K562 (cell line): ENCODE measurements around the gene DET1. TPM values are rescaled to one million over a fixed set of nuclear protein-coding genes. Genes with fewer than 3 reads are reported as not detected.

ENCODE experiments used
- ARID1B ChIP-seq: fragments of 450-650 bp; IDR thresholded peaks from 2 replicates; pipeline ENCODE4 v1.6.1; 2016; ENCODE audit warnings: antibody characterized with exemption, mild to moderate bottlenecking, inconsistent platforms
- CREM ChIP-seq: IDR thresholded peaks from 2 replicates; pipeline ENCODE4 v1.6.1; 2014; ENCODE audit warnings: antibody characterized with exemption, low read depth
- DMBX1 ChIP-seq: fragments of 250-450 bp; sonication (Bioruptor Pico); IDR thresholded peaks from 2 replicates; pipeline ENCODE4 v1.8.0; 2022; ENCODE audit warnings: inconsistent platforms, mild to moderate bottlenecking, moderate library complexity, borderline replicate concordance
- IFI16 ChIP-seq: fragments of 250-450 bp; sonication (Bioruptor Pico); IDR thresholded peaks from 2 replicates; pipeline ENCODE4 v2.1.2; 2022; ENCODE audit warnings: mild to moderate bottlenecking, inconsistent platforms
- KDM1A ChIP-seq, 2 experiments: fragments of 450-650 bp; IDR thresholded peaks; 2 replicates each; pipeline ENCODE4 v1.6.1; 2016; ENCODE audit warnings: mild to moderate bottlenecking in 2 of 2
- LCOR ChIP-seq: sonication (generic); formaldehyde crosslinking; IDR thresholded peaks from 2 replicates; pipeline ENCODE4 v1.8.0; 2022; ENCODE audit warnings: mild to moderate bottlenecking, missing genetic modification reagents
- MAFF ChIP-seq: IDR thresholded peaks from 2 replicates; pipeline ENCODE4 v1.6.1; 2012; ENCODE audit warnings: low read length, improper control_type of control experiment
- MAZ ChIP-seq, 2 experiments: fragments of 450-650 bp in 1 of 2; sonication (generic) in 1 of 2; formaldehyde crosslinking; IDR thresholded peaks in 1 of 2; conservative IDR thresholded peaks in 1 of 2; 2 replicates each; pipeline versions ENCODE4 v1.4.0 to v1.5.0; 2020; ENCODE audit warnings: mild to moderate bottlenecking in 1 of 2, missing genetic modification reagents in 1 of 2
- MYNN ChIP-seq, 2 experiments: sonication (generic); formaldehyde crosslinking in 1 of 2; IDR thresholded peaks; 2 replicates each; pipeline versions ENCODE4 v1.5.0 to v1.6.1; 2016 to 2020; ENCODE audit warnings: antibody characterized with exemption in 1 of 2, missing genetic modification reagents in 1 of 2
- NR2C1 ChIP-seq, 2 experiments: fragments of 450-650 bp; IDR thresholded peaks; 2 replicates each; pipeline ENCODE4 v1.6.1; 2017; ENCODE audit warnings: mild to moderate bottlenecking in 2 of 2, antibody characterized with exemption in 1 of 2, inconsistent platforms in 1 of 2, missing compliant biosample characterization in 1 of 2, missing genetic modification characterization in 1 of 2
- POLR2AphosphoS2 ChIP-seq: IDR thresholded peaks from 2 replicates; pipeline ENCODE4 v1.6.1; 2012; ENCODE audit warnings: low read length, improper control_type of control experiment
- POLR2AphosphoS5 ChIP-seq: IDR thresholded peaks from 2 replicates; pipeline ENCODE4 v1.6.1; 2011; ENCODE audit warnings: mild to moderate bottlenecking, low read depth, low read length, moderate library complexity; ENCODE audit not compliant: control insufficient read depth, insufficient read depth
- SMARCE1 ChIP-seq: fragments of 450-650 bp; IDR thresholded peaks from 2 replicates; pipeline ENCODE4 v1.7.1; 2016; ENCODE audit warnings: mild to moderate bottlenecking
- SREBF2 ChIP-seq: sonication (generic); formaldehyde crosslinking; IDR thresholded peaks from 2 replicates; pipeline ENCODE4 v1.4.0; 2020; ENCODE audit warnings: mild to moderate bottlenecking, missing genetic modification reagents
- TAF15 ChIP-seq: fragments of 200-400 bp; formaldehyde crosslinking; IDR thresholded peaks from 2 replicates; pipeline ENCODE4 v1.6.1; 2017; ENCODE audit warnings: mild to moderate bottlenecking, low read depth, low read length, moderate library complexity
- ZNF311 ChIP-seq: fragments of 250-450 bp; sonication (Bioruptor Pico); IDR thresholded peaks from 2 replicates; pipeline ENCODE4 v1.4.0; 2020; ENCODE audit warnings: mild to moderate bottlenecking, moderate library complexity
- ZNF354B ChIP-seq: fragments of 250-450 bp; sonication (Bioruptor Pico); IDR thresholded peaks from 2 replicates; pipeline ENCODE4 v1.4.0; 2020
- ZNF668 ChIP-seq: fragments of 250-450 bp; sonication (Bioruptor Pico); IDR thresholded peaks from 2 replicates; pipeline ENCODE4 v1.8.0; 2022; ENCODE audit warnings: mild to moderate bottlenecking, inconsistent platforms
- polyA plus RNA-seq, 8 experiments: library from polyadenylated mRNA; depleted of rRNA in 4 of 8; stranded (reverse) in 5 of 8; unstranded in 3 of 8; fragments of >200 nt; fragmentation: Nextera tagmentation in 2 of 8; fragmentation: Illumina TruSeq in 1 of 8; extraction: Ambion mirVana in 2 of 8; extraction: Trizol in 1 of 8; gene quantifications; 2 replicates each; pipeline versions ENCODE4 v1.2.1 to v1.2.3, GENCODE V29; 2011 to 2014; ENCODE audit warnings: inconsistent platforms in 1 of 8, missing spikeins in 1 of 8
- total RNA-seq, 7 experiments: library from RNA; depleted of rRNA in 6 of 7; stranded (reverse); fragments of >200 nt in 6 of 7; fragmentation: Illumina TruSeq in 2 of 7; extraction: Trizol in 2 of 7; gene quantifications; 2 replicates each; pipeline versions ENCODE4 v1.2.1 to v1.2.3, GENCODE V29; 2011 to 2021; ENCODE audit warnings: low replicate concordance in 1 of 7
- TF ChIP-seq, protein P1 (sequence below): conservative IDR thresholded peaks from 2 replicates; pipeline ENCODE4 v1.6.1; 2011; ENCODE audit warnings: low read depth, mild to moderate bottlenecking, low read length; ENCODE audit not compliant: control insufficient read depth
- TF ChIP-seq, protein P2 (sequence below): sonication (generic); formaldehyde crosslinking; IDR thresholded peaks from 2 replicates; pipeline ENCODE4 v1.8.1; 2023; ENCODE audit warnings: missing genetic modification reagents, mild to moderate bottlenecking, borderline replicate concordance
- TF ChIP-seq, protein P3 (sequence below): sonication (generic); IDR thresholded peaks from 2 replicates; pipeline ENCODE4 v1.6.1; 2016

DET1 gene
- total and polyA plus RNA-seq, 9 of the 15 experiments (the other 6 are each of a cell fraction or from before 2014, with no cell fraction given): 4.2 to 8.1 (median 6.0) TPM

DNA sequence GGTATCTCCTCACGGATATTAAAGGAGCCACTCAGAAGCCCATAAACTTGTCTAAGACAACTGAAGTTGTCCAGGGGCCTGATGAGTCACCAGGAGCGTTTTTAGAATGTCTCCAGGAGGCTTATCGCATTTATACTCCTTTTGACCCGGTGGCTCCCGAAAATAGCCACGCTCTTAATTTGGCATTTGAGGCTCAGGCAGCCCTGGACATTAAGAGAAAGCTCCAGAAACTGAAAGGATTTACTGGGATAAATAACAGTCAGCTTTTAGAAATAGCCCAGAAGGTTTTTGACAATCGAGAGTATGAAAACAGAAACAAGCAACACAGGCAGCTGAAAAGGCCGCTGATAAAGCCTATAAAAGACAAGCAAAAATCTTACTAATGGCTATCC lies 4.1 kb downstream of the DET1 start (continued):
- TF ChIP-seq DMBX1 (CRISPR knock-in tag) (no peak; the same call in 1 of the 2 replicates), ZNF668 (no peak), MYNN (IDR thresholded peaks at IDR 0.05) (peak; percentile 93), MYNN (CRISPR knock-in tag; IDR thresholded peaks at IDR 0.05) (no peak), LCOR (CRISPR knock-in tag) (0 out of 2 replicates have a peak, but pooled peaks have one; percentile 32), CREM (0 out of 2 replicates have a peak, but pooled peaks have one; percentile 4), MAZ (CRISPR knock-in tag; conservative IDR thresholded peaks at IDR 0.05 in 1 of 2, IDR thresholded peaks at IDR 0.05 in 1 of 2) (peak in 1 of 2 experiments; percentile 7; a peak in 1 of 4 replicates), SREBF2 (no peak), ARID1B (peak; percentile 70), MAFF (no peak), ZNF354B (CRISPR knock-in tag) (no peak), POLR2AphosphoS5 (peak; percentile 39; the same call in 1 of the 2 replicates), SMARCE1 (peak; percentile 69; the same call in 1 of the 2 replicates), IFI16 (CRISPR knock-in tag) (no peak), KDM1A (IDR thresholded peaks at IDR 0.05) (no peak), TAF15 (no peak), ZNF311 (CRISPR knock-in tag) (no peak), NR2C1 (IDR thresholded peaks at IDR 0.05) (no peak), NR2C1 (tag; IDR thresholded peaks at IDR 0.05) (no peak), POLR2AphosphoS2 (no peak)
- TF ChIP-seq, protein P1, sequence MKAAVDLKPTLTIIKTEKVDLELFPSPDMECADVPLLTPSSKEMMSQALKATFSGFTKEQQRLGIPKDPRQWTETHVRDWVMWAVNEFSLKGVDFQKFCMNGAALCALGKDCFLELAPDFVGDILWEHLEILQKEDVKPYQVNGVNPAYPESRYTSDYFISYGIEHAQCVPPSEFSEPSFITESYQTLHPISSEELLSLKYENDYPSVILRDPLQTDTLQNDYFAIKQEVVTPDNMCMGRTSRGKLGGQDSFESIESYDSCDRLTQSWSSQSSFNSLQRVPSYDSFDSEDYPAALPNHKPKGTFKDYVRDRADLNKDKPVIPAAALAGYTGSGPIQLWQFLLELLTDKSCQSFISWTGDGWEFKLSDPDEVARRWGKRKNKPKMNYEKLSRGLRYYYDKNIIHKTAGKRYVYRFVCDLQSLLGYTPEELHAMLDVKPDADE: no peak
- TF ChIP-seq, protein P2, sequence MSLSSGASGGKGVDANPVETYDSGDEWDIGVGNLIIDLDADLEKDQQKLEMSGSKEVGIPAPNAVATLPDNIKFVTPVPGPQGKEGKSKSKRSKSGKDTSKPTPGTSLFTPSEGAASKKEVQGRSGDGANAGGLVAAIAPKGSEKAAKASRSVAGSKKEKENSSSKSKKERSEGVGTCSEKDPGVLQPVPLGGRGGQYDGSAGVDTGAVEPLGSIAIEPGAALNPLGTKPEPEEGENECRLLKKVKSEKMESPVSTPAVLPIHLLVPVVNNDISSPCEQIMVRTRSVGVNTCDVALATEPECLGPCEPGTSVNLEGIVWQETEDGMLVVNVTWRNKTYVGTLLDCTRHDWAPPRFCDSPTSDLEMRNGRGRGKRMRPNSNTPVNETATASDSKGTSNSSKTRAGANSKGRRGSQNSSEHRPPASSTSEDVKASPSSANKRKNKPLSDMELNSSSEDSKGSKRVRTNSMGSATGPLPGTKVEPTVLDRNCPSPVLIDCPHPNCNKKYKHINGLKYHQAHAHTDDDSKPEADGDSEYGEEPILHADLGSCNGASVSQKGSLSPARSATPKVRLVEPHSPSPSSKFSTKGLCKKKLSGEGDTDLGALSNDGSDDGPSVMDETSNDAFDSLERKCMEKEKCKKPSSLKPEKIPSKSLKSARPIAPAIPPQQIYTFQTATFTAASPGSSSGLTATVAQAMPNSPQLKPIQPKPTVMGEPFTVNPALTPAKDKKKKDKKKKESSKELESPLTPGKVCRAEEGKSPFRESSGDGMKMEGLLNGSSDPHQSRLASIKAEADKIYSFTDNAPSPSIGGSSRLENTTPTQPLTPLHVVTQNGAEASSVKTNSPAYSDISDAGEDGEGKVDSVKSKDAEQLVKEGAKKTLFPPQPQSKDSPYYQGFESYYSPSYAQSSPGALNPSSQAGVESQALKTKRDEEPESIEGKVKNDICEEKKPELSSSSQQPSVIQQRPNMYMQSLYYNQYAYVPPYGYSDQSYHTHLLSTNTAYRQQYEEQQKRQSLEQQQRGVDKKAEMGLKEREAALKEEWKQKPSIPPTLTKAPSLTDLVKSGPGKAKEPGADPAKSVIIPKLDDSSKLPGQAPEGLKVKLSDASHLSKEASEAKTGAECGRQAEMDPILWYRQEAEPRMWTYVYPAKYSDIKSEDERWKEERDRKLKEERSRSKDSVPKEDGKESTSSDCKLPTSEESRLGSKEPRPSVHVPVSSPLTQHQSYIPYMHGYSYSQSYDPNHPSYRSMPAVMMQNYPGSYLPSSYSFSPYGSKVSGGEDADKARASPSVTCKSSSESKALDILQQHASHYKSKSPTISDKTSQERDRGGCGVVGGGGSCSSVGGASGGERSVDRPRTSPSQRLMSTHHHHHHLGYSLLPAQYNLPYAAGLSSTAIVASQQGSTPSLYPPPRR (CRISPR knock-in tag): no peak
- TF ChIP-seq, protein P3, sequence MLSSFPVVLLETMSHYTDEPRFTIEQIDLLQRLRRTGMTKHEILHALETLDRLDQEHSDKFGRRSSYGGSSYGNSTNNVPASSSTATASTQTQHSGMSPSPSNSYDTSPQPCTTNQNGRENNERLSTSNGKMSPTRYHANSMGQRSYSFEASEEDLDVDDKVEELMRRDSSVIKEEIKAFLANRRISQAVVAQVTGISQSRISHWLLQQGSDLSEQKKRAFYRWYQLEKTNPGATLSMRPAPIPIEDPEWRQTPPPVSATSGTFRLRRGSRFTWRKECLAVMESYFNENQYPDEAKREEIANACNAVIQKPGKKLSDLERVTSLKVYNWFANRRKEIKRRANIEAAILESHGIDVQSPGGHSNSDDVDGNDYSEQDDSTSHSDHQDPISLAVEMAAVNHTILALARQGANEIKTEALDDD: peak; percentile 41; the same call in 1 of the 2 replicates
